Measurements from ENCODE around the gene FAM124A. TPM values are rescaled to one million over a fixed set of nuclear protein-coding genes. Genes with fewer than 3 reads are reported as not detected.

Gene FAM124A
- polyA plus RNA-seq, 12 donors = 1.4 to 3.9 (median 2.0) TPM; not detected in 1

DNA sequence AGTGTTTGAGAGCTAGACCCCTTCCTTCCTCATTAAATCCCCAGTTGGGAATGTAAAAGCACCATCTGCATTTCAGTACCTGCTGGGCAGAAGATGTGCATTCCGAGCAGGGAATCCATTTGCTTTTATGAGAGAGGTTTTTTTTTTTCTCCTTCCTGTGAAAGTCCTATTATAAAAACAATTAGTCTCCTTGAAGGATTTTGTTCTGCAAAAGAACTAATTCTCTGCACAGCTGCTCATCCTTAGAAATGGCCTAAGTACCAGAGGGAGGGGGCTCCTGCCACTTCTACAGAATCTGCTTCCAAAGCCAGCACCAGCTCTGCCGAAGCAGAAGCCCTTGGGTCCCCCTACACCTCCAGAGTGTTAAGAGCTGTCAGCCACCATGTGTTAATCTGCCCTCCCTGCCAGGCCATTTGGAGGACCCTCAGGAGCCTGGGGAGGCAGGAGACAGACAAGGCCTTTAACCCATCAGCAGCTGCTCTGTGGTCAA is 80.9 kb downstream of the FAM124A start:
- no peak for DNase-seq

DNA sequence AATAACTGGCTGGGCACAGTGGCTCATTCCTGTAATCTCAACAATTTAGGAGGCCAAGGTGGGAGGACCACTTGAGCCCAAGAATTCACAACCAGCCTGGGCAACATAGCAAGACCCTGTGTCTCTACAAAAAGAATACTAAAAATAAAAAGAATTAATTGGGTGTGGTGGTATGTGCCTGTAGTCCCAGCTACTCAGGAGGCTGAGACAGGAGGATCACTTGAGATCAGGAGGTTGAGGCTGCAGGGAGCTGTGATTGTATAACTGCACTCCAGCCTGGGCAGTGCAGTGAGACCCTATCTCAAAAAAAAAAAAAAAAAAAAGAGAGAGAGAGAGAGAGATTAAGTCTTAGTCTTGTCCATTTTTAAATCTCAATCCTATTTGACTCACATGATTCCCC is 81.7 kb downstream of the FAM124A start:
- no peak for DNase-seq

DNA sequence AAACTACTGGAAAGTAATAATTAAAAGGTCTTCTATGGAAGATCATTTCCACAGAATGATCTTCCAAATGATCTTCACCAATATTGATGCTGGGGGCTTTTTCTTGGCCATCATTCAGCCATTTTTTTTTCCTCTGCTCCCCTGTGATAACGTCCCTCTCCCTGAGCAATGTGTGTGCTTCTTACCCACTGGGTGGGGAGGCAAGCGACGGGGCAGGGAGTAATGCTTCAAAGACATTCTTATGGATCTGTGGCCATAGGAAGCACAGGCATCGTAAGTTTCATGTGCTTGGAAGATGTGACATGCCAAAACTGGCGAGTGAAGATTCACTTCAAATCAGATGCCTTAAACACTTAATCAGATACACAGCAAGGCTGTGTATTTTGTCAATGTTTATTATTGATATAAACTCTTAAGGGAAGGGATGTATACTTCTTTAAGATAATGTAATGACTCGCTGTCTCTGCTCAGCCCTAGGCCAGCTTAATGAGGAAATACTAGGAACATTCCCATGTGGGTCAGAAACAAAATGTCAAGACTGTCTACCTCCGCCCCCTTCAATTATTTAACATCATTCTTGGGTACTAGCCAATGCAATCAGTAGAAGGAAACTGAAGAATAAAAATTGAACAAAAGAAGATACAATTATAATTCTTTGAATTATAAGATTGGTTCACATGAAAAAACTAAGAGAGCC is 83.2 kb downstream of the FAM124A start:
- DNase-seq = no peak

DNA sequence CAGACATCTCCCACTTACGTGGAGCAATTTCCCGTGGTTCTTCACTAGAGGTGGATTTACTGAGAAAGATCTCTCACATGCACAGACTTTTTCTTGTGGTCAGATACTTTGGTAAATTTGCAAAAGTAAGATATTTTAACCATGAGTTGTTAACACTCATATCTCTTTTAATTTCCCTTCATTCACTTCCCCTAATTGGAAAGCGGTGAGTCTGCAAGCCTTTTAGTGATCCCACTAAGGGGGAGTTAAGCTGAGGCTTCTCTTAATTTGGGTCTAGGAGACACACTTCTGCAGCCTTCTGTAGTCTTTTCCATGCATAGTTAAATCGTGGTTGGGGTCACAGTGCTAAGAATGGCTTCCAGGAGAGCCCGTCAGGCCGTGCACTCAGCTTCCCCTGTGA is 86.6 kb downstream of the FAM124A start:
- DNase-seq = no peak

DNA sequence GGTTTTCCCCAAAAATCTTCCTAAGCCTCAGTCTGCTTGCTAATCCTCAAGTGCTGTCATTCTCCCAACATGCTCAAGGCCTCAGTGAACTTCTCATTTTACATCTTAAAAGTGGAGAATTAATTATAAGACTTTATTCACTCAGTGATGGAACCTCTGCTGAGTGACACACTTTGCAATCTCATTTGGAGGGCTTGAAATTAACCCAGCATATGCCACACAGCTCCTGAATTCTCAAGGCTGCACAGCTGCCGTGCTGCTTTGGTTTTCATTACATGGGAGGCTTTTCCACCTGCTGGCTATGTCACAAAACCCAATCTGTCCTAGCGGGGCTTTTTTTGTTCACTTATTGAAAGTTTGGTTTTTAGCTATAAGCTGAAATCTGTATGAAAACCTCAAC is 89.0 kb downstream of the FAM124A start:
- no peak for DNase-seq

DNA sequence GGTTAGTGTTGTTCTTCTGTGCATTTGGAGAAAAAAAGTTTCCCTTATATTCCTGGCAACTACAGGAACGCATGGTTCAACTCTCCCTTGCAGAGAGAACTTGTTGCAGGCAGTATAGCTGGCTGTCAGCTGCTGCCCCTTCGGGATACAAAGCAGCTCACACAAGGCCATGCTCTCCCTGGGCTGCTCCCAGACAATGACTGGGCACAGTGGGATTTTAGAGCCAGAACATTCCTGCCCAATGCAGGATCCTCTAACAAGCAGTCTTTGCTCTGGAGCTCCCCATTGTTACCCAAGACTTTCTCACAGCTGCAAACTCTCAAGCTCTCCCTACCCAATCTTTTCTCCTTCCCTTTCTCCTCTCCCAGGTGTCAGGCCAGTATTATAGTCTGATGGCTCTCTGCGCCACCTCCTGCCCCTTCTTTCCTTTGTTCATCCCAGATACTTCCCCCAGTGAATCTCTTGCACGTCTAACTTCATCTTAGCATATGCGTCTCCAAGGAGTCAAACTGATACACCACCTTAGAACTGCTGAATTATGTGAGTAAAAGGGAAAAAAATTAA is 89.8 kb downstream of the FAM124A start:
- DNase-seq = no peak

DNA sequence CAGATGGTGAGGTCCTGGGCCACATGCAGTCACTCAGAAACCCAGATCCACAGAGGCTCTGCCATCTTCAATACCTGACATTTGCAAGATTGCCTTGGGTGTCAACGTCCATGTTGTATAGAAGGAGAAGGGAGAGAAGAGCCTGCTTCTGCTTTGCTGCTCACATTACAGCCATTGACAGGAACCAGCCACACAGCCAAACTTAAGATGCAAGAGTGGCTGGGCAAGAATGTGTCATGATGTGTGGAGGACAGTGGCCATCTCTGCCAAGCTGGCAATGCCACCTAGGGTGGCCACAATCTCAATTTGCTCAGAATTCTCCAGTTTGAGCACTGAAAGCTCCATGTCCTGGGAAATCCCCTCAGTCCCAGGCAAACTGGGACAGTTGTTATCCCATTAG is 91.4 kb downstream of the FAM124A start:
- no peak for DNase-seq

DNA sequence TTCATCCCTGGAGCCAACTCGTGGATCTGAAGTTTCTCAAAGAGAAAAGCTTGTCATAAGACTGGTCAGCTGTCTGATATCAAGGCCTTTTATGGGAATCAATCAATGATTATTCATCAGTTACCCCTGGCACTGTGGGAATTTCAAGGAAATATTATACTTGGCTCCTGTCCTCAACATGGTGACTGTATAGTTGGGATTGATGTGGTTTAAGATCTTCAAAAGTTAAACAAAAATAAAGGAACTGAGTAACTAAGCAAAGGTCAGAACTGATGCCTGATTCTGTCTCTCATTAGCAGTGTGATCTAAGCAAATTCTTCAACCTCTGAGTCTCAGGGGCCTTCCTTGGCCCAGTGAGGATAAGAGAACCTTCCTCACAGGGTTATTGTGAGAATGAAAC is 95.1 kb downstream of the FAM124A start:
- DNase-seq = no peak

DNA sequence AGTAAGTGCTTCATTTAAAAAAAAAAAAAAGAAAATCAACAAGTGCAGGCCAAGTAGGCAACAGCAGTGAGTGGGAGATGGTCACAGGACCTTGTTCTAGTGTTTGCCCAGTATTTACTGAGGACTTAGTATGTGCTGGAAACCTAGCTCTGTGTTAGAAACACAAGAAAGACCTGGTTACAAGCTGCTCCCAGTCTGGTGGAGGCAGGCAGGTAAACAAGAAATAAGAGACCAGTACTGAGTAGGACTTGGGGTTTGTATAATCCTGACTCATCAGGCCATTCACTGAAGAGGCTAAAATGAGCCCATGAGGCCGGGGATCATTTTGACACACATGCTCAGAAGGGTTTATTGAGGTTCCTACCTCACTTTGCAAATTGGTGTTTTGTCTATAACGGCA is 95.8 kb downstream of the FAM124A start:
- no peak for DNase-seq

DNA sequence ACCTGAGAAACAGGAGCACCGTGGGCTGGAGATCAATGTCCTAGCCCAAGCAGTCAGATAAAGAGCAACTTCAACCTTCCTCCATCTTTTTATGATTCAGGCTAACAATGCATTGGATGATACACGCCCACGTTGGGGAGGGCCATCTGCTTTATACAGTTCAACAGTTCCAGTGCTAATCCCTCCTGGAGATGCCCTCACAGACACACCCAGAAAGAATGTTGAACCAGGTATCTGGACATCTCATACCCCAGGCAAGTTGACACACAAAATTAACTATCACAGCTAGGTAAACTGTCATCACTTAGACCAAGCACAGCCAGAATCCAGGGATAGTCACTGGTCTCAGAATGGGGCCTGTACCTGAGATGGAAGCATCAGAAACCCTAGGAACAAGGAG is 96.7 kb downstream of the FAM124A start:
- DNase-seq = no peak

DNA sequence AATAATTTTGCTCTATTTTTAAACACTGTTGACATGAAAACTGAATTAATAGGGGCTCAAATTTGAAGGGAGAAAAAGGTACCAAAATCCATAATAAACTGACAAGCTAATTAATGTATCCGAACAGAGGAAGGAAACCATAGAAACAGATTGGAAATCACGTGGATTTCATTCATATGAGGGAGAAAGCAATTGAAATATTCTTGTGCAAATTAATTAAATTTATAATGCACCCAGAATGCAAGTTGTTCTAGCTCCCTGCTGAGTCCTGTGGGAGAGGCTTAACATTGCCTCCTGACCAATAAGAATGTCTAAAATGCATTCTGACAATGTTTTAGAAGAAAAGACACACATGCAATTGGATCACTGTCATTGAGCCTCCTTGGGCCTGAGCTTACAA is 99.6 kb downstream of the FAM124A start:
- no peak for DNase-seq

DNA sequence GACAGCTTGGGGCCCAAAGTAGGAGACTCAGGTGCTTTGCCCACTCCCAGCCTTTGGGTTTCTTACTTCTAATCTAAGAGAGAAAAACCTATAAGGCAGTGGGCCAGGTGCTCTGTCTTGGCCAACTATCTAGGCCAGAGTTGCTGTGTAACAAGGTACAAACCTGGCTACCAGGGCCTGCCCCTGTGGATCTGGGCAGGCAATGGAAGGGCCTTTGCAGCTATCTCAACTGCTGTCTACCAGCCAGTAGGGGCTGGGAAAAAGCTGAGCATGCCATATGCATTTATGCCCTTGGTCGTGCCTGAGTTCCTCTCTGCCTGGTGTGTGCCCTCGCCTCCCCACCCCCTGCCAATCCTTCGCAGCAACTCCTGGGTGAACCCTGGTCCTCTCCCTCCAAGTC is 100.6 kb downstream of the FAM124A start:
- no peak for DNase-seq

DNA sequence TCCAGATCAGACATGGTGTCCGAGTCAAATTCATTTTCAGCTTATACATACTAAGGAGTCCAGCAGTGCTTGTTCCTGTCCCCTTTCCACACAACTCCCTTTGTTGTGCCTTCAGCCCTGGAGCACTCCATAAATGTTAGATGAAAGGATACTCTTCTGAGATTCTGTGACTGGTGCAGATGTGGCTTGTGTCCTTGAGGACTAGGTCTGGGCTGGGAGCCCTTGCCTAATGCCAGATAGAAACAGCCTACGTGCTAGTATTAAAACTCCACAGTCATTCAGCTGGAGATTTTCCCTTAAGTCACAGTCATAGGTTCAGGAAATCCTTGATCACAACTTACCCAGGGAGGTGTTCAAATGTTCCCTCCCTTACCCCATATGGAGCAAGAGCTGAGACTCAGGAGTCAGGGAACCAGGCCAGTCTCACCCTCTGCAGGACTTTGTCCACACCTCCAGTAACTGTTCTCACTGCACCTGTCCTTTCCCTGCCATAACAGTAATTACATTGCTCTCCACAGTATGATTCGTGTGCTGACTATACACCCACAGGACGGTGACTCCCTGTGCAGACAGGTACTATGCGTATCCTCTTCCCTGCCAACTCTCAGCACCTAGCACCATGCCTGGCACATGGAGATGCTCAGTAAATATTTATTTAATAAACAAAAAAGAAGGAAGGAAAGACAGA is 101.8 kb downstream of the FAM124A start:
- DNase-seq = no peak

DNA sequence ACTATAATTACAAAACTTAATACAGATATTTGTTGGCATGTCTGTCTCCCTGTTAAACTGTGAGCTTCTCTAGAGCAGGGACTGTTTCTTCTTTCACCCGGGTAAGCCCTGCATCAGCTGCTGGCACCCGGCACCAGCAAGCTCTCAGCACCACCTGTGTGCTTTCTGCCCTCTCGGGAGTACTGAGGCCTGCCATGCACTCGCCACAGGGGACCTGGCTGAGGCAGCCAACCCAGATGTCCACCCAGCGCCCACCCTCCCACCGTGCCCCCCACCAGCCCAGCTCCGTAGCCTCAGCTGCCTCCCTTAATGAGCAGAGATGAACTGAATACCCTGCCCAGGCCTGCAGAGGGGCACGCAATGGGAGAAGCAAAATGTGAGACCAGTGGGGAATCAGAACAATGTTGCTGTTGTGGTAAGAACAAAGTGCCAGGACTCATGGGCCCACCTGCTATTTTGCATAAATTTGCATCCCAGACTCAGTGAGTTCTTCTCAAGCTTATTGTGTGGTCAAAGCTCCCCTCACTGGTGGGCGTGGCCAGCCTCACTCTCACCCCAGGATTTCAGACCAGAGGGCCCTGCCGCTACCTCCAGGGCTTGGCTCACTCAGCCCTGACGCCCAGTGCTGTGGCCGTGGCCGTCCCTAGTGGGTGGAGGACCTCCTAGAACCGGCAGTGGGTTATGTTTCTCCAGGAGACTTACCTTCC is 102.7 kb downstream of the FAM124A start:
- no peak for DNase-seq

DNA sequence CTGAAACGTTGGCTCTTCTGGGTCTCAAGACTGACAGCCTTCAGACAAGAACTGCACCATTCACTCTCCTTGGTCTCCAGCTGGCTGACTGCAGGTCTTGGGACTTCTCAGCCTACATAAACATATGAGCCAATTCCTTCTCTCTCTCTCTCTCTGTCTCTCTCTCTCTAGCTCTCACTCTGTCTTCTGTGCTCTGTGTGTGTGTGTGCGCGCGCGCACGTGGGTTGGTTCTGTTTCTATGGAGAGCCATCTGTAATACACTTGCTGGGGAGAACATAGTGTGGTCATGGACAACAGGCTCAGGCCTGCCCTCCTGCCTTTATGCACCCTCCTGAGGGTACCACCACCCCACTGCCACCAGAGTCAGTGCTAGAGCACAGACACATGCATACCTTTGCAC is 103.6 kb downstream of the FAM124A start:
- no peak for DNase-seq

DNA sequence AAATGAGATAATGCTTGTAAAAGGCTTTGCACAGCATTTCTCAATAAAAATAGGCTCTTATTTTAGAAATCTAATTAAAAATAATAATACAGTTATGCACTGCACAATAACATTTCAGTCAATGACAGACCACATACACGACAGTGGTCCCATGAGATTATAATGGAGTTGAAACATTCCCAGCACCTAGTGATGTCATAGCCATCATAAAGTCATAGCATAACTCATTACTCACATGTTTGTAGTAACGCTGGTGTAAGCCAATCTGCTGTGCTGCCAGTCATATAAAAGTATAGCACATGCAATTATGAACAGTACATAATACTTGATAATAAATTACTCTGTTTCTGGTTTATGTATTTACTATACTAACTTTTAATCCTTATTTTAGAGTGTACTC is 104.6 kb downstream of the FAM124A start:
- no peak for DNase-seq

DNA sequence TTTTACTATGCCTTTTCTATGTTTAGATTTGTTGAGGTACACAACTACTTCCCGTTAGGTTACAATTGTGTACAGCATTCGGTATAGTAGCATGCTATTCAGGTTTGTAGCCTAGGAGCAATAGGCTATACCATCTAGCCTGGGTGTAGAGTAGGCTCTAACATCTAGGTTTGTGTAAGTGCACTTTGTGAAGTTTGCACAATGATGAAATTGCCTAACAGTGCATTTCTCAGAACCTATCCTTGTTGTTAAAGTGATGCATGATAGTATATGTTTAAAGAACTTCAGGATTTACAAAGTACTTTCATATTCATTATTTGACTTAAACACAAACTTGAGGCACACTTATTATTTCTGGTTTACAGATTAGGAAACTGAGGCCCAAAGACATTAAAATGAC is 105.8 kb downstream of the FAM124A start:
- DNase-seq = no peak

DNA sequence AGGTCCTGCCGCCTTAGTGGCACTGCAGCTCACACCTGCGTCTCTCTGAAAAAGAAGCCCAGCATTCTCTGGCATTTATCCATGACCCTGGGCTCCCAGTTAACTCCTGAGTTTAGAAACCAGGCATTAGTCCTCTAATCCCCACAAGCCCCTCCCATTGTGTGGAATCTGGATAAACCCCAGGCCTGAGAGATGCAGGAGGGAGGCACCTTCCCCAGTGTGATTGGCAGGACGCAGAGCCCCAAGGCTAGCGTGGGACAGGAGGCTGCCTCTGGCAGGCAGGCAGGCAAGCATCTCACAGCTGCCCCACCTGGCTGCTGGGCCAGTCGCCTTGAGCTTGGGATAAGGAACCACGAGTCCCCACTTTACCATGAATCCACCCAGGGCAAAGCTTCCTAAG is 106.3 kb downstream of the FAM124A start:
- no peak for DNase-seq

DNA sequence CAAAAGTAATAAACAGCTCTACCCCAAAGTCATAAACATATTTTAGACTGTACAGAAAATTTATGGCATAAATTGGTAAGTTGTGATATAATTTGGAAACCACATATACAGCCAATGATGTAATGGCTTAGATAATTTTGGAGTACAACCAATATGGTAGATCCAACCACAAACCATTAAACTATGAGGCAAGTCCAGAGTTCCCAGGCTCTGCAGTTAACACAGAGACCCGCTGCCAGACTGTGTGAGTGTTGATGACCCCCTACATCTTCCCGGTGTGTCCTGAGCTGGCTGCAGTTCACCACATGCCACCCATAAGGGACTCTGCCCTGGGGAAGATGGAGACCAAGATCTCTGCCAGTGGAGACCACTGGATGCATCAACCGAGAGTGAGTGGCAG is 107.4 kb downstream of the FAM124A start:
- DNase-seq = no peak

DNA sequence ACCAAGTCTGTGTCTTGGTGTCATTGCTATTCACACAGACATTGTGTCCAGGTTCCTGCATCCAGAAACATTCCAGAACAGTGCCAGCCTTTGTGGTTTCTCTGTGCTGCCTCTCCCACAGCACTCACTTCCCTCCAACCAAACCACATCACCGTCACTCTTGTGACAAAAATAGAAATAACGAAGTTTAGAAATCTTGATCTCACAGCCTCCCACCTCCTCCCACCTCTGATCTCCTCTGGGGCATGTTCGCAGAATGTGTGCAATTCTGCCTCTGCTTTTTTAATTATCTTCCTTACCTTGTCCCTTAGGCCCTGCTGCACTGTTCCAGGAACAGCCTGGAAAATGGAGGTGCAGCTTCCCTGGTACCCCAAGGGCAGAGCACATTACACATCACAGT is 108.6 kb downstream of the FAM124A start:
- no peak for DNase-seq

DNA sequence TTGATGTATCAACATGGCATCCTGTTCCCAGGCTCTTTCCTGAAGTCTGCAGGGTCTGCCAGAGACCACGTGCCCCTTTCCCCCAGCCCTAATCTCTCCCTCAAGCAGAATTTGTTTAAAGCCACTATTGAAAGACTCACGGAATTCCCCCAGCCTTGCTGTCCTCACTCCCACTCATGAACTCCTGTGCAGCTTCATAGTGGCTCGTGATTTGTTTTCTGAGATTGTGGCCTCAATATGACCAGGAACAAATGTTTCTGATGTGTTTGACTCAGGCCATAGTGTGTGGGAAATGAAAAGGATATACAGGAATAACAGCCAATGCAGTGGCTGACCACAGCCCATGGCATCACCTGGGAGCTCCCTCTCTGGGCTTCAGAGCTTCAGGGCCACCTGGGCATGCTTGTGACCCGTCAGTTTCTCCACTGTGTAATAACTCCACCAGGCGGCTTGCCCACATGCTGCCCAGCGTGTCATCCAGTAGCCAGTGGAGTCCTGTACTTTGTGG is 109.2 kb downstream of the FAM124A start:
- no peak for DNase-seq

DNA sequence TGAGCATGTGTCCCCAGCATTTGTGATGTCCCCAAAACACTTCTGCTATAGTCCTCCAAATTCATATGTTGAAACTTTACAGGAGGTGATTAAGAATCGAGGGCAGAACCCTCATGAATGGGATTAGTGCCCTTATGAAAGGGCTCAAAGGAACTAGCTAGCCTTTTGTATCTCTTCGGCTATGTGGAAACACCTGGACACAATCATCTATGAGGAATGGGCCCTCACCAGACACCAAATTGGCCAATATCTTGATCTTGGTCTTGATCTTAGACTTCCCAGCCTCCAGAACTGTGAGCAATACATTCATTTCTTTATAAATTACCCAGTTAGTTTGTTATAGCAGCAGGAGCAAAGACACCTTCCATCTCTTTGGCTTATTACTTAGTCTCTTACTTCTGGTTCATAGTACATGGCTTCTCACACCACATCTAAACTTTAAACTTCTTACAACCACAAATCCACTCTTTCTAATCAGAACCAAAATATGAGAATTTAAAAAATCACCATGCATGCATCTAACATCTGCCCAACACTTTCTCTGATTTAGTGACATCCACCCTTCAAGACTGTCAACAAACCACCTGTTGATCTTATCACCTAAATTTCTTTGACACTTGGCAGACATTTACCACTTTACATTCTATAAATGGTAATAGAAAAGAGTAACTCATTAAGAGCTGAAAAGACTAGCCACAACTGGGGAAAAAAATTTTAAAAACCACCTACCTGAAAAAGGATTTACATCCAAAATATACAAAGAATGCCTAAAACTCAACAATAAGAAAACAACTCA is 110.6 kb downstream of the FAM124A start:
- DNase-seq = no peak
